GM19025 (cell line): ENCODE results near the gene ANKRD13D.
A peak's percentile ranks its signal among the peaks of the same experiment; 100 is the strongest.

ENCODE experiments used
- ATAC-seq: cut with Tn5 transposase; IDR thresholded peaks from one replicate; pipeline ENCODE4 v1.9.1; 2021; ENCODE audit warnings: mild to moderate bottlenecking, low read depth, moderate library complexity; ENCODE audit not compliant: unreplicated experiment

Gene ANKRD13D

DNA sequence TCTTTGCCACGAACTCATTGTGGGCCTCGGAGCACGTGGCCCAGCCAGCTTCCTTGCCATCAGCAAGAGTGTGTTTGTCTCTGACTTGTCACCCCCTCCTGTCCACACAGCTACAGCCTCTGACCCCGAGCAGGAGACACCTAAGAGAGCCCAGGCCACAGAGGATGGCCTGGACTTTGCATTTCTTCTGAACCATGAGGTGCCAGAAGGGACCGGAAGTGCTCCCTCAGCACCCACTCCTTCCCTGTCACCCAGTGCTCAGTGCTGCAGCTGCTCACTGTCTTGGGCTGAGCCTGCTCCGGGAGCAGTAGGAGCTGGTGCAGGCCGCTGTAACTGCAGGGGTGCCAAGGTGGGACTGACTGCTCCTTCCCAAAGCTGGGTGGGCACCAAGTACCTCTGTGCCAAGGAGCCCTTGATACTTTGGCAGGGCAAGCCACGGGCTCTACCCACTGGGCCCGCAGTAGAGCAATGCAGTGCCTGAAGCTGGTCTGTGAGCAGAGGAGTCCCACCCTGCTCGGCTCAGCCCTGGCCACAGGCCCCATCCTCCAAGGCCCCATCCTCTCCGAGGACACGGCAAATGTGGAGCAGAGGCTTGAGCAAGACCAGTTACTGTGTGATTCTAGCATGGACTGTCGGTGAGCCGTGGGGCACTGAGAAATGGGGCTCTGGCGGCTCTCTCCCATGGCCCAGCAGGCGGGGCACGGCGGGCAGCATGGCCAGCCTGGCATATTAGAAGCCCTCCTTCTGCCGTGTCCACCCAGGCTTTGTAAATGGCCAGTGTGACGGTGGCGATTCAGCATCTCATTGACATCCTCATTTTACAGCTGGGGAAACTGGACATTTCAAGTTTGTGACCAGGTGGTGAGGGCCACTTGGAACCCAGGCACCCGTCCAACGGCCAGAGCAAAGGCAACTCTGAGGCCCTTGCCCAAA, 16.5 kb upstream of the ANKRD13D start:
- ATAC-seq: no peak

DNA sequence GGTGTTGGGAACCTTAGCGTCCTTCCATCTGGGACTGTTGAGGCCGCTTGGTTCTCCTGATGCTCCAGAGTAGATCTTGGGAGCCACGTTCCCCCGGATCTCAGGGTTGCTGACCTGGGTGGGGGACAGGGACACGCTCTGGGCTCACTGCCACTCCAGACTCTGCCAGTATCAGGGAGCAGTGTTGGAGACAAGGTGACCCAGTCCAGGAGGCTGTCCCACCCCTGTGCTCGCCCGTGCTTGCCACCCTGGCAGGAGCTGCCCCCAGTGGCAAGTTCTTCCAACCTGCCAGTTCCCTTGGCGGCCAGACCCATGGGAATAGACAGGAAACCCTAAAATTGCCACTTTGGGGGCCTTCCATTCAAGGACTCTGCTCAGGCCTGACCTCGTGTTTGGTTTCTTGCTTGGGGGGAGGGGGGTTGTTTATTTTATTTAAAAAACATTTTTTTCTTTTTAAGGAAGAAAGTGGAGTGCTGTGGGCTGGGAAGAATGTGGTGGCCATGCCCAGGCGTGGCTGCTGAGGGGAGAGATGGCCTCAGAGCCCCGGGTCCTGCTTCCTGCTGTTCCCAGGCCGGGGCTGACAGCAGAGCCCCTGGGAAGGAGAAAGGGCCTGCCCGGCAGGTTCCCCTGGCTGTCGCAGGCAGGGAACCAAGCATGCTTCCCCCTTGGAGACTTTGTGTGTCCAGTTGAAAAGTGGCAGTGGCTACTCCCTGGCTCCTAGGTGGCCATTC, 15.7 kb upstream of the ANKRD13D start:
- ATAC-seq: no peak

DNA sequence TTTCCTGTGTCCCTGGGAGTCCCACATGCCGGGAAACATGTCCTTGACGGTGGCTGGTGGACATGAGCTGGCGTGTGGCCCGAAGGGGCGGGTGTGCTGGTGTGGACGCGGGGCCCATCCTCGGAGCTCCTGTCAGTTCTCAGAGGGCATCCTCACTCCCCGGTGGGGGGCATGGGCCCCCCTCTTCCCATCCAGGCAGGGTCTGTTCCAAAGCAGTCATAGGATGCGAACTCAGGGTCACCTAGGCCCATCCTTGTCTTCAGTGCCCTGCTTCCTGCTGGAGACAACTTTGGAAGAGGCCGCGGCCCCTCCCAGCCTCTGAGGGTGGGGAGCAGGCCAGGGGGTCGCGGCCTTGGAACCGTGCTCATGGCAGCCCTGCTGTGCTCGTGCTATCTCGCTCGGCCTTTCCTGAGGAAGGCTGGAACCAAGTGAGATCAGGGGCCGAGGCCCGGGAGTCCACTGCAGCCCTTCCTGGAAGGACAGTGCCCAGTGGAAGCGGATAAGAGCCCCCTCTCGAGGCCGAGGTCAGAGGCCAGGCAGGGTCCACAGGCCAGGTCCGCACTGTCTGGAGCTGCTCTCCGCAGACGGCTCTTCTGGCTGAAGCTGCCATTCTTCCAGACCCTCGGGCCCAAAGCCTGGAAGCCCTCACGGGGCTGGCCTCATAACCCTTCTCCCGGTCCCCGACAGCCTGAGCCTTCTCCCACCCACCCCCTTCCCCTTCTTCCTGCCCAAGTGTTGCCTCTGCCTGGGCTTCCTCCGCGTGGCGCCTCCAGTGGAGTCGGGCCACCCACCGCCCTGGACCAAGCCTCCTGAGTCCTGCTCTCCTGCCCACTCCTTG, 14.1 kb upstream of the ANKRD13D start:
- no peak for ATAC-seq

DNA sequence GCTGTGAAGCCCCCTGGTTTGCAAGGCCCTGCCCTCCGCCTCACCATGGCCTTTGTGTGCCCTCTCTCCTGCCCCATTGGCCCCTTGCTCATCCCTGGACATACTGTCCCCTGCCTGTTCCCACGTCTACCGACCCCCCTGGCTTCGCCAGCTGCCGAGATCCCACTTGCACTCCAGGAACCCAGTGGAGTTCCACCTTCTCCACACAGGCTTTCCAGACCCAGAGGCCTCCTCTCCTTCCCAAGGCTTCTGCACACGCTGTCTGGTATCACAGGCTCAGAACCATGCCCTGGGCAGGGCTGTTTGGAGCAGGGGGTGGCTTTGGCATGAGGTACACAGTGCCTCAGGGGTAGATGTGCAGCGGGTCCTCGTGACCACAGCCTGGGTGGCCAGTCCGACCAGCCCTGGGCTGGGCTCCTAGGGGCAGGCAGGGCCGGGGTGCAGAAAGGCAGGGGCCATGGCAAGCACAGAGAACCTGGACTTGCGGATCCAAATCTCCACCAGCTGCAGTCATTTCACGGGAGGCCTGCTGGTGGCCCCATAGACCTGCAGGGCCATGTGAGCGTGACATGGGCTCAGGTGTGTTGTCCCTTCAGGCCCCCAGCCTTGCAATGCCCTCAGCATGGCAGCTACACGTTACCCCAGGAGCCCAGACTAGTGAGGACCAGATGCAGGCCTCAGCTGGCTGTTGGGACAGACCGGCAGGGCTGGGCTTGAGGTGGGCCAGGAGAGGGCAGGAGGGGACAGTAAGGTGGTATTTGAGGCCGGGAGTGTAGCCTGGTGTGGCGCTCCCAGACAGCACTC, 13.3 kb upstream of the ANKRD13D start:
- ATAC-seq: no peak

DNA sequence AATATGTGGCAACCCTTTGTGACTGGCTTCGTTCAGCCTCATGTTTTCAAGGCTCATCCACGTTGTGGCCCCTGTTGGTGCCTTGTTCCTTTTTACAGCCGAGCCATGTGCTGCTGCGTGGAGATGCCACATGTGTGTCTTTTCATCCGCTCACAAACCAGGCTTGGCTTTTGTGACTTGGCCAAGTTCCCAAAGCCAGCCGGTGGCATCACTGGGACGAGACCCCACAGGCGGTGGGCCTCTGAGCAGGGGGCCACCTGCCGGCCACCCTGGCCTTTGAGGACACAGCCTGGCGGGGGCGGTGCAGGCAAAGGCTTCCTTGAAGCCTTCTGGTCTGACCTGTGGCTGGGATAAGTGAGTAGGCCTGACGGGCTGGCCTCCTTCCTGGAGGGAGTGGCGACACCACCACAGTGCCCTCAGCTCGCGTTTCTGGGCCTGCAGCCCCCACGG, 12.3 kb upstream of the ANKRD13D start:
- ATAC-seq: no peak

DNA sequence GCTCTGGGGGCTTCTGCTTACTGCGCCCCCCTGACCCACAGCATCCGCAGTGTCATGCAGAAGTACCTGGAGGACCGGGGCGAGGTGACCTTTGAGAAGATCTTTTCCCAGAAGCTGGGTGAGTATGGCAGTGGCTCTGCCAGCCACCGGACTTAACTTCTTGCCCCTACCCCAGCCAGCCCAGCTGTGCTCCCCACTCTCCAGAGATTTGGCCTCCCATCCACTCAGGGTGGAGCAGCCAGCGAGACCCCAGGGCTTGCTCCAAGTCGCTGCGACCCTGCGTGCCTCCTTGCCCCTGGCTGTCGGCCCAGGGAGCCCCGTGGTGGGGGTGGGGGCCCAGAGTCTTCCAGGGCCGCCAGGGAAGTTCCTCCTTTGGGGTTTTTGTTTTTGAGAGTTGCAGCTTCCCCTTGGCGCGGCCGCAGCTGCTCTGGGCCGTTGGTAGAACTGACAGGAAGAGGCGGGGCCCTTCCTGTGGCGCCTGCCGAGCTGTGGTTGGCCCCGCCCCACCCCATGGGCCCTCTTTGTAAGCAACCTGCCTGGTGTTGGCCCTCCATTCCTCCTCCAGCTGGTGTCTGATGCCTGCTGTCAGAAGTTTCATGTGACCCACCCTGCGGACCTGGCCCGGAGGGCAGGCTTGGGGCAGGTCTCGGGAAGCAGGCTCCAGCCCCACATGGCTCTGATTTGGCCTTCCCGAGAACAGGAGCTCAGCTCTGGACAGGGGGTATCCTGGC, 11.7 kb upstream of the ANKRD13D start:
- peak; percentile 85 for ATAC-seq

DNA sequence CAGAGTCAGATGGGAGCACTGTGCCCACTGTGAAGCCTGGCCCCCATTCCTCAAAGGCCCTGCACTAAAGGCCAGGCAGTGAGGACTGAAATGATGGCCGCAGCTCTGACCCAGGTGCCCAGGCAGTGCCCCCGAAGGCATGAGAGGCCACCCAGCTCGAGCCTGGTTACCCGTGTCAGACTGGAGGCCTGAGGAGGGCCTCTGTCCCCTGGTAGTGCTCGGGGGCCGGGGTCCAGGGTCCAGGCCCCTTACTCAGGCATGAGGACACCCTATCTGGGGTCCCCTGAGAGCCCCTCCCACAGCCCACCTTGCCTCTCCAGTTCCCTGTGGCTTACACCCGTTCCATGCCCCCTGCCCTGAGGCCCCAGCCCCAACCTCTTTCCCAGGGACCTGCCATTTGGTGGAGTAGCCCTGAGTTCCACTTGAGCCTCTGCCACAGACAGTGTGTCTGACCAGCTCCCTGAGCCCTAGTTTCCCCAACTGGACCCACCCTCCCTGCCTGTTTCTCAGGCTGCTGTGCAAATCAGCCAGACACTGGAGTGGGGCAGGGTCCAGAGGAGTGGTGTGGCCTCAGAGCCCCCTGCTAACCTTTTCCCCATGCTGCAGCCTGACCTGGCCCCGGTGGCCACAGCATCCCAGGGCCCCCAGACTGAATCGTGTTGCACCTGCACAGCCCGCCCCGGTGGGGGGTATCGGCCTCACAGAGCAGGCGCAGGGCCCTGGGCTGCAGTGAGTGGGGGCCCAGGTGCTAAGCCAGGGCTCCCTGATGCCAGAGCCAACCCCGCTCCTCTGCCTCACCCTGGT, 10.8 kb upstream of the ANKRD13D start:
- ATAC-seq: no peak

DNA sequence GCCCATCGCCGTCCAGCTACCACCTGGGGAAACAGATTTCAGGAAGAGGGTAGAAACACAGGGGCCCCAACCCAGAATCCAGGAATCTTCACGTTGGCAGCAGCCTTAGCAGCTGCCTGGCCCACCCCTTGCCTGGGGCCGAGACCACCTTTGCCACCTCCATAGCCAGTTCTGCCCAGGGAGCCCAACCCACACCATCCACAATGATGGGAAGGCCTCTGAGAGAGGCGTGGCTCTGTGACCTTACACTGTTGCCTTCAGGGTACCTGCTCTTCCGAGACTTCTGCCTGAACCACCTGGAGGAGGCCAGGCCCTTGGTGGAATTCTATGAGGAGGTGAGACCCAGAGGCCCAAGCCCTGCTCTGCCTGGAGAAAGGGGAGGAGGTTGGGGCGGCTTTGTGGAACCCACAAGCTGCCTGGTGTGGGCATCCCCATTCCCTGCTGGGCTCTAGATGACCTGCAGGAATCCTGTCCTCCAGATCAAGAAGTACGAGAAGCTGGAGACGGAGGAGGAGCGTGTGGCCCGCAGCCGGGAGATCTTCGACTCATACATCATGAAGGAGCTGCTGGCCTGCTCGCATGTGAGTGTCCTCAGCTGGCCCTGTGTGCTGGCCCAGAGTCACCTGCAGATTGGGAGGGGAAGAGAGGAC, 10.0 kb upstream of the ANKRD13D start:
- ATAC-seq: no peak

DNA sequence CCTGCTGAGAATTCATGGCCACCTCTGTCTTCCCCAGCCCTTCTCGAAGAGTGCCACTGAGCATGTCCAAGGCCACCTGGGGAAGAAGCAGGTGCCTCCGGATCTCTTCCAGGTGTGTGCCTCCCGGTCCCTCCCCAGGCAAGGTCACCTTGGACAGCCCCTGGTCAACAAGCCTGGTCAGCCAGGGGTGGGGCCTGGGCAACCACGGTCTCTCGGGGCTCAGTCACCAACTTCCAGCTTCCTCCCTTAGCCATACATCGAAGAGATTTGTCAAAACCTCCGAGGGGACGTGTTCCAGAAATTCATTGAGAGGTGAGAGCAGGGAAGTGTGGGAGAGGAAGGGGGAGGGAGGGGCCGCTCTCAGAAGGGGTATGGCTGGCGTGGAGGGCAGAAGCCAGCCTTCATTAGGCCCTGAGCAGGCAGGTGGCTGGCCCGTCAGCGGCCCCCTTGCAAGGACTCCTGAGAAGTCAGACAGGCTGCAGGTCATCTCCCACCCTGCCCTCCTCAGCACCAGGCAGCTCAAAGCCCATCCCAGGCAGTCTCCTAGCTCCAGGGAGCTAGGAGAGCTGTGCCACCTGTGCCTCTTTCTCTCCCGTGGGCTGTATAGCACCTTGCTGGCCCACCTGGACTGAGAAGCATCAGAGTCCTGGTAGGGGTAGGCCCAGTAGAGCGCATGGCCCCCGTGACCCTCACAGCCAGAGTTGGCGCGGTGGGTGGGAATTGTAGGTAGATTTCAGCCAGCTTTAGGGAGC, 9.3 kb upstream of the ANKRD13D start:
- ATAC-seq: no peak

DNA sequence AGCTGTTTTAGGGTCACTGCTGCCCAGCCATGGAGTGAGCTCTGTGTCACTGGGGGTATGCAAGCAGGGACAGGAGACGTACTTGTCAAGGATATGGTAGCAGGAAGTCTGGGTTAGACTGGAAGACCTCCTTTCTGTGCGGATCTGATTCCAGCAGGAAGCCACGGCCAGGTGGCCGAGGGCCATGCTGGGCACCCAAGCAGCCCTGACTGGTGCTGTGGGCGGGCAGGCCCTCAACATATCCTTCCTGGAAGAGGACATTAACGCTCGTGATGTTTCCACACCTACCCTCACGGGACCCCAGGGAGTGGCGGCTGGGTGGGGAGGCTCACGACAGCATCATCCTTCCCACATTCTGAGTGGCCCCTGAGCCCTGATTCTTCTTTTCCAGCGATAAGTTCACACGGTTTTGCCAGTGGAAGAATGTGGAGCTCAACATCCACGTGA, 8.7 kb upstream of the ANKRD13D start:
- ATAC-seq: no peak

DNA sequence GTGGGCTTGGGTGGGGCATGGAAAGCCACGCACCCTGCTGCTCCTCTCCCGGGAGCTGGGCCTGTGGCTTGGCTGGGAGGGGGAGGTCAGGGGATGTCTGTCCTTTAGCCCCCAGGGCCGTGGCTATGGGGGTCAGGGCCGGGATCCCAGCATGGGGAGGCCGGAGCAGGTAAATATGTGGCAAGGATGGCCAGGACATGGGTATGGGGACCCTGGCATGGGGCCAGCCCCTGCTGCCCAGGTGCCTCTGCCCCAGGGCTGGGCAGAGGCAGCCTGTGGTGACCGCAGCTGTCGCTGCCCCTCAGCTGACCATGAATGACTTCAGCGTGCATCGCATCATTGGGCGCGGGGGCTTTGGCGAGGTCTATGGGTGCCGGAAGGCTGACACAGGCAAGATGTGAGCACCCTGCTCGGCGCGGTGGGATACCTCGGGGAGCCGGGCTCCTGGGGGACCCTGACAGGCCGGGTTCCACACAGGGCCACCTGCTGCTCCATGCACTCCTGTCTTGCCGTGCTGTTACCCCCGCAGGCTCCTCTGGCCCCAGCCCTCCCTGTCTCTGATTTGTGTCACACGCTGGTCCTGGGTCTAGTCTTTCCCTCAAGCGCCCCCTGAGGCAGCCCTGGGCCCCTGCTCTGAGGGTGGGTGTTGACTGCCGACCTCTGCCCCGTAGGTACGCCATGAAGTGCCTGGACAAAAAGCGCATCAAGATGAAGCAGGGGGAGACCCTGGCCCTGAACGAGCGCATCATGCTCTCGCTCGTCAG, 8.1 kb upstream of the ANKRD13D start:
- ATAC-seq: no peak

DNA sequence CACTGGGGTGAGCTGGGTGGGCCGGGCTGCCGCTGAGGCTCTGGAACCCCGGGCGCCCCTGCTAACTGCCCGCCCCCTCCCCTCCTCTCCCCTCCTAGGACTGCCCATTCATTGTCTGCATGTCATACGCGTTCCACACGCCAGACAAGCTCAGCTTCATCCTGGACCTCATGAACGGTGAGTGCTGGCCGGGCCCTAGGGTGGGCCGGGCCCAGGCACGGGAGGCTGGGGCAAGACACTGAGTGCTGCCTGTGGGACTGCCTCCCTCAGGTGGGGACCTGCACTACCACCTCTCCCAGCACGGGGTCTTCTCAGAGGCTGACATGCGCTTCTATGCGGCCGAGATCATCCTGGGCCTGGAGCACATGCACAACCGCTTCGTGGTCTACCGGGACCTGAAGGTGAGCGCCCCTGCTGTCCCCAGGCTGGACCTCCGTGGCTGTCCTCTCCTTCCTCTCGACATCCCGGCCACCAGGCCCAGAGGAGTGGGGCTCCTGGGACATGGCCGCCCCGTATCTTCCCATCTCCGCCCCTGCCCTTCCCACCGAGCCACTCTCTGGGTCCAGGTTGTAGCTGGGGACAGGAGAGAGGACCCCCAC, 7.5 kb upstream of the ANKRD13D start:
- no peak for ATAC-seq

DNA sequence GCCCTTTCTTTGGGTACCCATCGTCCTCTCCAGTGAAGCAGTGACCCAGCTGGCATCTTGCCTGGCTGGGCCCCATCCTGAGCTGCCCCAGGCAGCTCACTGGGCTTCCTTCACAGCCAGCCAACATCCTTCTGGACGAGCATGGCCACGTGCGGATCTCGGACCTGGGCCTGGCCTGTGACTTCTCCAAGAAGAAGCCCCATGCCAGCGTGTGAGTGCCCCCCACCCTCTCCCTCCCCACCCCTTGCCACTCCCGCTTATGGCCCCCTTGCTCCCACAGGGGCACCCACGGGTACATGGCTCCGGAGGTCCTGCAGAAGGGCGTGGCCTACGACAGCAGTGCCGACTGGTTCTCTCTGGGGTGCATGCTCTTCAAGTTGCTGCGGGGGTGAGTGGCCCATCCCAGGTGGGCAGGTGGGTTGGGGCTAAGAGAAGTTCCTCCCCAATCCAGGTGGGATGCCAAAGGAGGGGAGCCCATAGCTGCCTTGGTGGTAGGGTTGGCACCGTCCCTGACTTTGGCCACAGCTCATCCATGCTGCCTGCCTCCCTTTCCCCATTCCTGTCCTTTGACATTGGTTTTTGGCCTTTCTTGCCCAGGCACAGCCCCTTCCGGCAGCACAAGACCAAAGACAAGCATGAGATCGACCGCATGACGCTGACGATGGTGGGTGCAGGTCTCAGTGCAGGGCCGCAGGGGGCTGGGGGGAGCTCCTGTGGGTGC, 6.8 kb upstream of the ANKRD13D start:
- ATAC-seq: no peak

DNA sequence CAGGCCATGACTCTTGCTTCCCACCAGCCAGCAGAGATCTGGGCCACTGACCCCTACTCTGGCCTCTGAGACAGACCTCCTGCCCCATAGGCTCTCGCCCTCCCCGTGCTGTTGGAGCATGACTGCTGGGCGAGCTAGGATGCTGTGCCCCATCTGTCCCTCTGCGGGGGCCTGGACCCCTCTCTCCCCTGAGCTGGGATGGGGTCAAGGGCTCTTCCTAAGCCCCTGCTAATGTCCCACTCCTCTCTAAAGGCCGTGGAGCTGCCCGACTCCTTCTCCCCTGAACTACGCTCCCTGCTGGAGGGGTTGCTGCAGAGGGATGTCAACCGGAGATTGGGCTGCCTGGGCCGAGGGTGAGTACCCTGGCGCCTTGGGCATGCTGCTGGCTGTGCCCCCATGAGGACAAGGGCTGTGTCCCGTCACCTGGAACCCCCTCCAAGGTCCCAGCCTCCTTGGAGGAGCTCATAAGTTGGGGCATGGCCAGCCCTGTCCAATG, 6.2 kb upstream of the ANKRD13D start:
- no peak for ATAC-seq

DNA sequence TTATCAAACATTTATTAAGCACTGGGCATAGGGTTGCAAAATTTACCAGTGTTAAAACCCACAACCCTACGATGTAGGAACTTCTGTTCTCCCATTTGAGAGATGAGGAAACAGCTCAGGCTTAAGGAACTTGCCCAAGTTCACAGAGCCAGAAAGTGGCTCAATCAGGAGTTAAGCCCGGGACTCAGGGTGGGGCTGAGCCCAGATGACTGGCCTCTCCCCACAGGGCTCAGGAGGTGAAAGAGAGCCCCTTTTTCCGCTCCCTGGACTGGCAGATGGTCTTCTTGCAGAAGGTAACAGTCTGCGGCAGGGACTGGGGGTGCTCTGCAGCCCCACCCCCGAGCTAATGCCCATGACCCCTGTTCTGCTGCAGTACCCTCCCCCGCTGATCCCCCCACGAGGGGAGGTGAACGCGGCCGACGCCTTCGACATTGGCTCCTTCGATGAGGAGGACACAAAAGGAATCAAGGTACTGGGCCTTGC, 5.6 kb upstream of the ANKRD13D start:
- no peak for ATAC-seq
